AG04450 (cell line): ENCODE measurements around the gene HYAL1. TPM values are rescaled to one million over a fixed set of nuclear protein-coding genes. Genes with fewer than 3 reads are reported as not detected.

ENCODE experiments used
- CTCF ChIA-PET: fragments of 300-600, 350-600 bp; formaldehyde crosslinking; extraction: SDS; loops from one replicate; lab custom pipeline; 2022; ENCODE audit warnings: antibody characterized with exemption, inconsistent platforms; lab: Charles Lee
- POLR2A ChIA-PET: fragments of 350-600 bp; formaldehyde crosslinking; extraction: SDS; loops from one replicate; lab custom pipeline; 2021; ENCODE audit warnings: antibody characterized with exemption, inconsistent platforms; lab: Yijun Ruan, JAX
- DNase-seq: peaks from one replicate; pipeline ENCODE4 v3.0.0-alpha.2; 2011; ENCODE audit warnings: low read depth, low spot score
- H3K27ac ChIP-seq: one replicate; pipeline ENCODE4 v1.5.1; 2012; ENCODE audit warnings: low read depth, low read length, control low read depth
- H3K27me3 ChIP-seq: one replicate; pipeline ENCODE4 v1.6.0; 2012; ENCODE audit warnings: low read length; ENCODE audit not compliant: control insufficient read depth, insufficient read depth
- H3K4me3 ChIP-seq: 2 replicates; pipeline ENCODE4 v1.5.1; 2011; ENCODE audit warnings: mild to moderate bottlenecking, low read depth, low read length, control low read depth
- H3K9me3 ChIP-seq: 2 replicates; pipeline ENCODE4 v1.5.1; 2012; ENCODE audit warnings: low read length; ENCODE audit not compliant: control insufficient read depth, insufficient read depth
- polyA plus RNA-seq: library from polyadenylated mRNA; depleted of rRNA; stranded (reverse); fragments of >200 nt; gene quantifications from 2 replicates; pipeline ENCODE4 v1.2.3, GENCODE V29; 2011
- TF ChIP-seq, protein P1 (sequence below): IDR thresholded peaks from 2 replicates; pipeline ENCODE4 v1.5.1; 2011; ENCODE audit warnings: low read depth, low read length, control low read depth, inconsistent platforms

HYAL1 gene
- polyA plus RNA-seq, 1 experiment: 0.32 TPM

DNA sequence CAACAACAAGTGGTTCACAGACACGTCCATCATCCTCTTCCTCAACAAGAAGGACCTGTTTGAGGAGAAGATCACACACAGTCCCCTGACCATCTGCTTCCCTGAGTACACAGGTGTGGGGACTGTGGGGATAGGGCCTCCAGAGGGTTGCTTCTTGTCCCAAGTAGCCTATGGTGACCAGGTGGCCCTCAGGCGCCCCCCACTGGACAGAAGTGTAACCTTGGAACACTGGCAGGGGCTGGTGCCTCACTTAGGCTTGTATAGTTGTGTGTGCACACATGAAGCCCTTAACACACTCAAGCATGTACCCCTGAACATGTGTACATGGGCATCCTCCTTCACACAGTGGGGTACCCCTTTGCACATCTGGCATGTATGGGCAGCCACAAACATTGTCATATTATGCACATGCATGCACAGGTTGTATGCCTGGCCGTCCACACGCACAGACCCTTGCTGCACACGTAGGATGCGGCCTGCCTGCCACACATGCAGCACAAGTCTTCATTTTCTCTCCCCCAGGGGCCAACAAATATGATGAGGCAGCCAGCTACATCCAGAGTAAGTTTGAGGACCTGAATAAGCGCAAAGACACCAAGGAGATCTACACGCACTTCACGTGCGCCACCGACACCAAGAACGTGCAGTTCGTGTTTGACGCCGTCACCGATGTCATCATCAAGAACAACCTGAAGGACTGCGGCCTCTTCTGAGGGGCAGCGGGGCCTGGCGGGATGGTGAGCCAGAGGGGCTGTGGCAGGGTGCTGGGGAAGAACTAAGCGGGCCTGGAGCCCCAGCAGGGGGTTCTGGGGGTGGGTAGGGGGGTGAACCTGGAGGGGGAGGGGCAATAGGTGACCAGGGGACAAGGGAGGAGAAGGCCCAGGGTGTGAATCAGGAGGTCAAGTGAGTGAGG, 46.1 kb downstream of the HYAL1 start:
- CTCF ChIA-PET: interaction anchor here (0.6 to 4.8 kb wide), 9 partner anchors 7 to 69 kb away, joined by 3 to 35 read pairs (median 6); no protein-coding TSS in a partner anchor
- no peak overlapping the region for H3K27ac ChIP-seq
- H3K4me3 ChIP-seq: no peak overlapping the region
- H3K9me3 ChIP-seq: no peaks in the 10 kb centered on the region; the same call in 1 of the 2 replicates
- DNase-seq: no peak
- POLR2A ChIA-PET: interaction anchor here (1.1 kb wide), 1 partner anchor 12 kb away, joined by 3 read pairs; the partner anchor contains the start of gene SEMA3B
- TF ChIP-seq, protein P1, sequence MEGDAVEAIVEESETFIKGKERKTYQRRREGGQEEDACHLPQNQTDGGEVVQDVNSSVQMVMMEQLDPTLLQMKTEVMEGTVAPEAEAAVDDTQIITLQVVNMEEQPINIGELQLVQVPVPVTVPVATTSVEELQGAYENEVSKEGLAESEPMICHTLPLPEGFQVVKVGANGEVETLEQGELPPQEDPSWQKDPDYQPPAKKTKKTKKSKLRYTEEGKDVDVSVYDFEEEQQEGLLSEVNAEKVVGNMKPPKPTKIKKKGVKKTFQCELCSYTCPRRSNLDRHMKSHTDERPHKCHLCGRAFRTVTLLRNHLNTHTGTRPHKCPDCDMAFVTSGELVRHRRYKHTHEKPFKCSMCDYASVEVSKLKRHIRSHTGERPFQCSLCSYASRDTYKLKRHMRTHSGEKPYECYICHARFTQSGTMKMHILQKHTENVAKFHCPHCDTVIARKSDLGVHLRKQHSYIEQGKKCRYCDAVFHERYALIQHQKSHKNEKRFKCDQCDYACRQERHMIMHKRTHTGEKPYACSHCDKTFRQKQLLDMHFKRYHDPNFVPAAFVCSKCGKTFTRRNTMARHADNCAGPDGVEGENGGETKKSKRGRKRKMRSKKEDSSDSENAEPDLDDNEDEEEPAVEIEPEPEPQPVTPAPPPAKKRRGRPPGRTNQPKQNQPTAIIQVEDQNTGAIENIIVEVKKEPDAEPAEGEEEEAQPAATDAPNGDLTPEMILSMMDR: peak; percentile 64
- H3K27me3 ChIP-seq: no peaks in the 10 kb centered on the region

DNA sequence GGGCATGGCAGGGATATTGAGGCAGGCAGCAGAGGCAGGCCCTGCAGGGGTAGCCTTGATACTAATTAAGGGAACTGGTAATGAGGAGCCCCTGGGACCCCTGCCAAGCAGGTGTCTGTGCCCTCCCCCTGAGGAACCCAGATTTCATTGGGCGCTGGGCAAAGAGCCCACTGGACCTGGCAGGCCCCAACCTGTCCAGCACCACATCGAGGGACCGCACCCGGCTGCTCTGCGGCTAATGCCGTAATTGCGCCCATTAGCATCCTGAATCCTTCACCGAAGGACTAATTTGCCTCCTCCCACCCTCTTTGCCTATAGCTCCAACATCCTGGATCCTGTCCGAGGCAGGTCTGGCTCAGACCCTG, 48.1 kb downstream of the HYAL1 start:
- H3K27me3 ChIP-seq: no peaks in the 10 kb centered on the region
- POLR2A ChIA-PET: no interaction called here
- CTCF ChIA-PET: interaction anchor here (0.6 to 1.9 kb wide), 5 partner anchors 9 to 583 kb away, joined by 4 to 8 read pairs (median 6); no protein-coding TSS in a partner anchor
- TF ChIP-seq, protein P1: no peak
- peak overlapping the region; percentile 39 for H3K27ac ChIP-seq
- no peaks in the 10 kb centered on the region; the same call in 1 of the 2 replicates for H3K9me3 ChIP-seq
- no peak for DNase-seq
- no peak overlapping the region for H3K4me3 ChIP-seq

DNA sequence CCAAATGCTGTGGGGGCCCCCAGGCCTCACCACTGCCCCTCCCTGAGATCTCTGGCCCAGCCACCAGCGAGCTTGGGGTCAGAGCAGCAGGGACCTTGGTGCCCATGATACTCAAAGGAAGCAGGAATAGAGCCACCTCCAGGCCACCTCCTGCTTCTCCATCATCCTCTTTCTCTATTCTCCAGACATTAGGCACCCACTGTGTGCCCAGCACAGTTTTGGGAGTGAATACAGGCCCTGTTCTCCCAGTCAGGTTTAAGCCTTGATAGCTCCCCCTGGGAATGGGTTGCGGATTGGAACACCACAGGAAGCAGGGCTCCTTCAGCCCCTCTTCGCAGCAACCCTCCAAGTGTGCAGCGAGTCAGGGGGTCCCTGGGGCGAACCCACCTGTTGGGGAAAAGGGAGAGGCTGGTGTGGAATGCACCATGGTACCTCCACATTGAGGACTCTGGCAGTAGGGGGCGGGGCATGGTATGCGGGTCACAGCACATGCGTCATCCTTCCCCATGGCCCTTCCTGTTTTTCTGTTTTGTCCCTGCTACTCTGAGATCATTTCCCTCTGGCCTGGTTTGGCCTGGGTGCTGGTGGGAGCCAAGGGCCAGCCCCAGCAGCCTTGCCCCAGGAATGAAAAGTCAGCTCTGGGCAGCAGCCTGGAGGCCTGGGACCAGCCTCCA, 48.7 kb downstream of the HYAL1 start:
- CTCF ChIA-PET: interaction anchor here (0.6 to 1.7 kb wide), 2 partner anchors 8 to 28 kb away, joined by 6 to 8 read pairs; no protein-coding TSS in a partner anchor
- H3K4me3 ChIP-seq: no peak overlapping the region
- no peaks in the 10 kb centered on the region for H3K27me3 ChIP-seq
- POLR2A ChIA-PET: no interaction called here
- H3K9me3 ChIP-seq: no peaks in the 10 kb centered on the region; the same call in 1 of the 2 replicates
- no peak for DNase-seq
- TF ChIP-seq, protein P1: no peak
- peak overlapping the region; percentile 39 for H3K27ac ChIP-seq

DNA sequence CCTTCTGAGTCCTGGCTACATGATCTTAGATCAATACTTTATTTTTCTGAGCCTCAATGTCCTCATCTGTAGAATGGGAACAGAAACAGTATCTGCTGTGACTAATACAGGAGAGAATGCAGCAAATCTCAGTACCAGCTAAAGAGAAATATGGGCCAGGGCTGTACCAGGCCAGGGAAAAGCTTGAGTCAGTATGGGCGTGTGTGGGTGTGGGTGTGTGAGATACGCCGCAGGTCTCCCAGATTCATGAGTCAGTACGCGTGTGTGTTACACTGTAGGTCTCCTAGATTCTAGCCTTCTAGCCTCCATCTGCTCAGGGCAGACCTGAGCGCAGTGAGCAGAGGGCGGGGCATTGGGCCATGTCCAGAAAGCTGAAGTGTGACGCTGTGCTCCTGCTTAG, 52.2 kb downstream of the HYAL1 start:
- CTCF ChIA-PET: interaction anchor here (0.5 to 4.2 kb wide), 4 partner anchors 8 to 96 kb away, joined by 3 to 31 read pairs (median 6); no protein-coding TSS in a partner anchor
- no peak overlapping the region for H3K4me3 ChIP-seq
- peak overlapping the region; percentile 47 for H3K27ac ChIP-seq
- TF ChIP-seq, protein P1: no peak
- DNase-seq: no peak
- no peaks in the 10 kb centered on the region; the same call in 1 of the 2 replicates for H3K9me3 ChIP-seq
- no peaks in the 10 kb centered on the region for H3K27me3 ChIP-seq
- POLR2A ChIA-PET: interaction anchor here (0.6 to 3.4 kb wide), 4 partner anchors 9 to 24 kb away, joined by 3 to 10 read pairs (median 5); no protein-coding TSS in a partner anchor
